Measurements from ENCODE around the gene CDC34. TPM values are rescaled to one million over a fixed set of nuclear protein-coding genes. Genes with fewer than 3 reads are reported as not detected.
A peak's percentile ranks its signal among the peaks of the same experiment; 100 is the strongest.

CDC34 gene
- total RNA-seq, 1 experiment from 2014 or later = 96.1 TPM

DNA sequence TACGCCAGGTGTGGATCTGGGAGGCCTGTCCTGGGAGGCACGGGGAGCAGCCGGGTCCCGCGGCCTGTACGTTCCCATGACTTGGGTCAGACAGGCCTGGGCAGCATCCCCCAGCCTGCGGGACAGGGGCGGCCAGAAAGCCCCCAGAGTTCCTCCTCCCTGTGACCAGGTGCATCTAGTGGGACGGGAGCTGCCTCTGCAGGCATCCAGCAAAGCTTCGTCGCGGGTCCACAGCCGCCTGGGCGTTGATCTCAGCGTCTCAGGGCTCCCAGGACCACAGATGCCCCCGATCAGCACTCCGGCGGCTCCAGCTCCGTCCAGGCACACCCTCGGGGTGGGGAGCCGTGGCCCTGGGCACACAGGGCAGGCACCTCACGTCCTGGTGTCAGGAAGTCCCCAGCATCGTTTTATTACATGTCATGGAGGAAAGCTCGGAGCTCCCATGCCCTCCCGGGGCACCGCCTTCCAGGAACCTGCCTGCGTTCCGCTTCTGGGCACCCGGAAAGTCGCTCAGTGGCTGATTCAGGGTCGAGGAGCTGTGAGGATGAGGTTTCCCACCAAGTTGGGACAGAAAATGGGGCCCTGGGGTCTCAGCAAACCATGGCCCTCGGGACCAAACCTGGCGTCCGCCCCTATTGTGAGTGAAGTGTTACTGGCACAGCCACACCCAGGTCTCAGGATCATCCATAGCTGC is 10.8 kb downstream of the CDC34 start:
- no peak for DNase-seq (ENCODE audit: low spot score)

DNA sequence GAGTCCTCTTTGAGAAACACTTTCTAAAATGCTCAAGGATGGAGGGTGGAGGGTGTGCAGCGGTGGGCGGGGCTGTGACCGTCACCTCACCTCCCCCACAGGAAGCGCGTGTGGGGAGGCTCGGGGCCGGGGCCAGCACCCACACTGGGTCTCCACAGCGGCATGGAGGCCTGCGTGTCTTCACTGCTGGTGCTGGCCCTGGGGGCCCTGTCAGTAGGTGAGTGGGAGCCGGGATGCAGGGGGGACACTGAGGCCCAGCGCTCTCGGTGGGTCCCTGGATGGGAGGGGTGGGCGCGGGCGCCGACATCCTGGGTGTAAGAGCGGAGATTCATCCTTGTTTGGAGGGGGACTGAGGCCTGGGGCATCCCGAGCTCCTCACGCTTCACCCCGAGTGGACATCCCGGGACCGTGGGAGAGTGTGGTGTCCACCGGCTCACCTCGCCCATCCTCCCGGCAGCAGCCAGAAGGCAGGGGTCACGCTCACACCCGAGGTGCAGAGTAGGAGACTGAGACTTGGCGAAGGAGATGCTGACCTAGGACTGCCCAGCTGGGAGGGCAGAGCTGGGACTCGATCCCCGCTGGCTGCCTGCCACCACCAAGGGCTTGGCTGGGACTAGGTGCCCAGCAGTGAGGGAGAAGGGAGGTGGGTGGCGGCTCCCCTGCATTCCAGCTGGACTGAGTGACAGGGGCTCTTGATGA is 12.5 kb downstream of the CDC34 start, which contains the start of gene GZMM:
GZMM (plus strand) TSS at position 144 of the 699 bp plus-strand sequence; CDS start at position 163, 19 bp downstream.
- DNase-seq (ENCODE audit: low spot score) = no peak

DNA sequence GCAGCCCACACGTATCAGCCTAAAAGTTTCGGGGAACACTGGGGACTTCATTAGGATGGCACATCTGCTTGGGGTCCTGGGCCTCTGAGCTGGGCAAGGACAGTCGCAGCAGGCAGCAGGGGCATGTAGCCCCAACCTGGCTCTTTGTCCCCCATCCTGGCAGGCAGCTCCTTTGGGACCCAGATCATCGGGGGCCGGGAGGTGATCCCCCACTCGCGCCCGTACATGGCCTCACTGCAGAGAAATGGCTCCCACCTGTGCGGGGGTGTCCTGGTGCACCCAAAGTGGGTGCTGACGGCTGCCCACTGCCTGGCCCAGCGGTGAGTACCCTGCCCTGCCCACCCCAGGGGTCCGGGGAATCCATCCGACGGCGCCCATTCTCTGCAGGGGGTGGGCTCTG is 15.6 kb downstream of the CDC34 start:
- no peak for DNase-seq (ENCODE audit: low spot score)

DNA sequence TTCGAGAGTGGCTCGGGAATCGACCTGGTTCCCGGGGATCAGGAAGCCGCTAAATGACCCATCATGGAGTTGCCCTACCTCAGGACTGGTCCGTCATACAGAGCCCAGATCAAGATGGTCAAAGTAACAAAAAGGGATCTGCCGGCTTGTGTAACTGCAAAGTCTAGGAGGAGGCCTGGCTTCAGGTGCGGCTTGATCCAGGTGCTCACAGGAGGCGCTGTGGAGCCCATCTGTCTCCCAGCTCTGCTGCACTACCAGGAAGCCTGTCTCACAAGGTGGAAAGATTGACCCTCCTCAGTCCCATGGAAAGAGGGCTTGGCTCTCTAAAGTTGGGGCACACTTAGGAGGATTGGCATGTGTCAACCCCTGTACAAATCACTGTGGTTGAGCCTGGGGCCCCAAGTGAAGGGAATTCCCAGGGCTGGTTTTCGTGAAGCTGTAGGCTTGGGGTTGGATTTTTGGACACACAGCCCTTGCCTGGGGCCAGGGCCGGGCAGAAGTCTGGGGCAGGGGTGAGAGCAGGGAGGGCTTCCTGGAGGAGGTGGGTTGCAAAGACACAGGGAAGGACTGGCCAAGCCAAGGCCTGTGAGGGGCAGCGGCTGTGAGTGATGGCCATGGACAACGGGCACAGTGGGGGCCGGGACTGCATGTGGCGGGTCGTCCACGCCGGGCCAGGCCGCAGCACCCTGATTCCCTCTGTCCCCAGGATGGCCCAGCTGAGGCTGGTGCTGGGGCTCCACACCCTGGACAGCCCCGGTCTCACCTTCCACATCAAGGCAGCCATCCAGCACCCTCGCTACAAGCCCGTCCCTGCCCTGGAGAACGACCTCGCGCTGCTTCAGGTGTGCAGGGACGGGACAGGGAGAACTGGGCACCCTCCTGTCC is 16.5 kb downstream of the CDC34 start:
- no peak for DNase-seq (ENCODE audit: low spot score)

GRCh38 chr19:548886-549830 is 17.6 kb downstream of the CDC34 start:
- no peak for DNase-seq (ENCODE audit: low spot score)

- DNase-seq (ENCODE audit: low spot score) = no peak
These were observed 23.3 kb downstream of the CDC34 start for GRCh38 chr19:554817-555216.

- DNase-seq (ENCODE audit: low spot score) = no peak
These were observed 23.9 kb downstream of the CDC34 start for GRCh38 chr19:555474-555808.

DNA sequence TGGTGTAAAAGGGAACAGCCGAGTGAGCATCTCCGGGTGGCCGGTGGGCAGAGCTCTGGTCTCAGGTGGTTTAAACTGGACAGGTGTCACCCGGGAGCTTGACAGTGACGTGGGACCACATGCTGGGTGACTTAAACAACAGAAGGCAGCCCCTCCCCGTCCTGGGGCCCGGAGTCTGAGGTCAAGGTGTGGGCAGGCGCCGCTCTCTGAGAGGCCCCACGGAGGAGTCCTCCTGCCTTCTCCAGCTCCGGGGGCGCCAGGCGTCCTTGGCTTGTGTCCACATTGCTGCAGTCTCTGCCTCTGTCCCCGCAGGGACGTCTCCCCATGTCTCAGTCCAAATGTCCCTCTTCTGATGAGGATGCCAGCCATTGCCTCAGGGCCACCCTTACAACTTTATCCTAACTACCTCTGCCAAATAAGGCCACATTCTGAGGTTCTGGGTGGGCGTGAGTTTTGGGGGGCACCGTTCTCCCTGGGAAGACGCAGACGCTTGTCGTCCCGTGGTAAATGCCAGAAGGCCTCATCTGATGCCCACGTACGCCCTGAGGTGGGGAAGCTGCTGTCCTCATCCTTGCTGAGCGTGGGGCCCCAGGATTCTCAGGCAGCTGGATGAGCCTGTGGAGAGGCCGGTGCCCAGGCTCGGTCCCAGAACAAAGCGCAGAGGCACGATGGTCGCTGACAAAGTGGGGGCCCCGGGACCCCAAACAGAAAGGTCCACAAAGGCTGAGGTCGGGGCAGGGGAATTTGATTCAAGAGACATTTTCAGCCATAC is 25.2 kb downstream of the CDC34 start:
- DNase-seq (ENCODE audit: low spot score) = no peak

DNA sequence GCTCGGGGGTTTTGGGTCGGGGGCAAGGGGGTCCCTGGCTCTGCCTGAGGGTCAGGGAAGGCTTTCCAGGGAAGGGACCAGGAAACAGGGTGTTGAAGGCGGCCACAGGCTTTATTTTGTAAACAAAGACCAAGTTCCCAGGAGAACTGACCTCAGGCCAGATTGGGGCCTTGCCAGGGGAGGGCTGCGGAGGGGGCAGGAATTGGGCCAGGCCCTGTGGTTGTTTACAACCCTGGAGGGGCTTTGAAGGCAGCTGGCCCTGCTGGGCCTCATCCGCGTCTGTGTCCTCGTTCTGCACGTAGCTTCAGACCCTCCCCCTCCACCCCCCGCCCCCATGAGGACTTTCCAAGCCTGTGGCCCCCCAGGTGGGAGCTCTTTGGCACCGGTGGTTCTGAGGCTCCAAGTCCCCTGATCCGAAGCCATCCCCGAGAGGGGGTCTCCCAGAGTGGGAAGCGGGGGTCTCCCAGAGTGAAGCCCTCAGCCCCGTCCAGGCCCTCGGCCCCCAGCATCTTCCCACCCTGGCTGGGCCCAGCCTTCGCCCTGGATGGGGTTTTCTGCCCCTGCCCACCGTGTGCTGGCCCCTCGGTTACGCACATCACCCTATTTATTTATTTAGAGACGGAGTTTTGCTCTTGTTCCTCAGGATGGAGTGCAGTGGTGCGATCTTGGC is 27.3 kb downstream of the CDC34 start:
- no peak for DNase-seq (ENCODE audit: low spot score)

DNA sequence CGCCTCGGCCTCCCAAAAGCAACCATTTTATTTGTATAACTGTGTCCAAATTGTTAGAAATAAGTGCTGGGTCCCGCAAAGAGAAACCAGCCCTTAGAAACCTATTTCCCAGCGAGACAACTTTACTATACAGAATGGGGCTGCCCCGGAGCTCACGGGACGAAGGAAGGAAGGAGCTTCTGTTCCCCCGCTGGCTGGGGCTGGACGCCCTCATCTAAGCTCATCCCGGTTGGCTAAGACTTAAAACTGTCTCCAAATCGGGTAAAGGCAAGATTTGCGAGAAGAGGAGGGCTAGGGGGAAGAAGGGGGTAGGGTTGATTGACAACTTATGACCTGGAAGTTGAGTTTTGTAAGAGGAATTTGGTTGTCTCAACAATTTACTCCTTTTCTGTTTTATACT is 28.6 kb downstream of the CDC34 start:
- no peak for DNase-seq (ENCODE audit: low spot score)

- DNase-seq (ENCODE audit: low spot score) = no peak
These were observed 34.8 kb downstream of the CDC34 start for GRCh38 chr19:566403-566802.

DNA sequence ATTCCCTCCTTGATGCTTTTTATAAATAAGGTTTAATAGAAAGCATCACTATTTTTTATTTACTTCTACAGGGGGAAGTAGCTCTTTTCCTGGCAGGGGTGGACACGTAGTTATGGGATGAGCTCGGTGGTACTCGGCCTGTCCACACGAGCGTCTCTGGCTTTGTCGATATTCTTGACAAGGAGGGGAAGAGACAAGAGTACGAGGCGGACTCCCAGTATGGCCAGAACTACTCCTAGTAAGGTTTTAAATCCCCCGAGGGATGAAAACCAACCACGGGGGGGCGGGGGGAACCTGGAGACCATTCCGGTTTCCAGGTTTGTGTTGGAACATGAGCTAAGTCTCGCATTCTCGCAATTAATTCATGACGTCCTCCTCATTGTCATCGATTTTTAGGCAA is 35.3 kb downstream of the CDC34 start:
- DNase-seq (ENCODE audit: low spot score) = no peak

- no peak for DNase-seq (ENCODE audit: low spot score)
These were observed 35.8 kb downstream of the CDC34 start for GRCh38 chr19:567296-567900.

GRCh38 chr19:570251-570686 is 38.7 kb downstream of the CDC34 start:
- DNase-seq (ENCODE audit: low spot score) = no peak

- DNase-seq (ENCODE audit: low spot score) = no peak
These were observed 39.5 kb downstream of the CDC34 start for GRCh38 chr19:570937-571565.

DNA sequence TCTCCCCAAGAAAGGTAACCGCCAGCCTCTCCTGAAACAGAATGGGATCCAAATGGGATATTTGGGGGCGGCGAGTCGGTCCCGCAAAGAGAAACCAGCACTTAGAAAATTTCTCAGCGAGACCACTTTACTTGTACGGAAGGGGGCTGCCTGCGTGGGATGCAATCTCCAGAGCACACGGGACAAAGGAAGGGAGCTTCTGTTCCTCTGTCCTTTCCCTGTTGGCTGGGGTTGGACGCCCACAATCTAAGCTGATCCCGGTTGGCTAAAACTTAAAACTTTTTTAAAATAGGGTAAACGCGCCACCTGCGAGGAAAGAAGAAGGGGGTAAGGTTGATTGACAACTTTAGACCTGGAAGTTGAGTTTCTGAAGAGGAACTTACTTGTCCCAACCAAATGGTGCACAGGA is 40.0 kb downstream of the CDC34 start:
- peak; percentile 36 for DNase-seq (ENCODE audit: low spot score)

DNA sequence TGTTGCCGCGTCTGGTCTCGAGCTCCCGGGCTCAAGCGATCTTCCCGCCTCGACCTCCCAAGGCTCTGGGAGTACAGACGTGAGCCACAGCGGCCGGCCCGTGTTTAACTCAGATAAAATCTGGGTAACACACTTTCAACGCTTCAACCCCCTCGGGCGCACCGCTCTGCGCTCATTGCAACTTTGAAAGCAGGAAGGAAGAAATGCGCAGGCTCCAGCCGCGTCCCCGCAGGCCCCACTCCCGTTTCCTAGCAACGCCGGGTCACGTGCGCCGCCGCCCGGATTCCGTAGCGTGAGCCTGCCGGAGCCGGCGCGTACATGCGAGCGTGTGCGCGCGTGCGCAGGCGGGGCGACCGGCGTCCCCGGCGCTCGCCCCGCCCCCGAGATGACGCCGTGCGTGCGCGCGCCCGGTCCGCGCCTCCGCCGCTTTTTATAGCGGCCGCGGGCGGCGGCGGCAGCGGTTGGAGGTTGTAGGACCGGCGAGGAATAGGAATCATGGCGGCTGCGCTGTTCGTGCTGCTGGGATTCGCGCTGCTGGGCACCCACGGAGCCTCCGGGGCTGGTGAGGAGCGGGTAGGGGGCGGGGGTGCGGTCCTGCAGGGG is 40.7 kb downstream of the CDC34 start, which contains the start of gene BSG:
BSG (plus strand) TSS at position 457 of the 603 bp plus-strand sequence; CDS start at position 496, 39 bp downstream.
- DNase-seq (ENCODE audit: low spot score) = peak; percentile 93

DNA sequence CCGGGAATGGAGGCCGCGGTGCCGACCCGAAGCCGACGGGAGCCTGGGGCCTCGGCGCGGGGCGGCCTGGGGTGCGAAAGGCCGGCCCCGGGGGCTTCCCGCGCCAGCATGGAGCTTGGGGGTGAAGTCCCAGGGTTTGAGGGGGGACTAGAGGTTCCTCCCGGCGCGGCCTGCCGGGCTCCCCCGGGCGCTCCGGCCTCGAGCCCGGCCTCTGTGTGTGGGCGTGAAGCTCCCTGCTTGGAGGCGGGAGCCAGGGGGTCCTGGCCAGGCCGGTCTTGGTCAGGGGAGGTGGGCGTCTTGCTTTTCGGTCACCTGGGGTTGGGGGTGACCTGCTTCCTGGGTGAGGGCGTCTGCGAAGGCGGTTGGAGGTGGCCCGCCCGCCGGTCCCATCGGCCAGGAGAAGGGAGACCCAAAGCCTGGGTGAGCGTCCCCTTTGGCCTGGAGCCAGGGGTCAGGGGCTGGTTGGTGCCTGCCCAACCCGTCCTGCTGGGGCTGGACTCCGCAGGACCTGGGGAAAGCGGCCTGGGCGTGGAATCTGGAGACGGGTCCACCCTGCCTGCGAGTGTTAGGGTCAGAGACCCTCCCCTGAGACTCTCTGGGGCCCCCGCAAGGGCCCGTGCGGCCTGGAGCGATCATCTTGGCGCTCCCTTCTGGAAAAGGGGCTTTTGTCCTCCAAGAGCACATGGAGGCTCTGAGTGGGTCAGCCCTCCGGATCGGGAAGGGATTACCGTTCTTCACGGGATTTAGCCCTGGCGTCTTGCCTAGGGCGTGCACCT is 41.4 kb downstream of the CDC34 start:
- DNase-seq (ENCODE audit: low spot score) = peak; percentile 61
